OCI-LY7 (cell line): ENCODE results near the gene IFNL2. TPM values are rescaled to one million over a fixed set of nuclear protein-coding genes. Genes with fewer than 3 reads are reported as not detected.

Source experiments
- BruUV-seq: library from RNA; stranded (reverse); fragments of 400-500 nt; replicated peaks from 2 replicates; lab custom pipeline; 2021; lab: Mats Ljungman, UMichigan
- CTCF ChIA-PET: fragments of 300-600 bp; sonication (Branson Sonifier 250); formaldehyde crosslinking; loops from one replicate; lab custom pipeline; 2022; ENCODE audit warnings: antibody characterized with exemption; ENCODE audit not compliant: unreplicated experiment; lab: Charles Lee
- POLR2A ChIA-PET: fragments of 300-600 bp; sonication (Branson Sonifier 250); formaldehyde crosslinking; loops from one replicate; lab custom pipeline; 2022; ENCODE audit warnings: antibody characterized with exemption; lab: Charles Lee
- DNase-seq: peaks from one replicate; pipeline ENCODE4 v3.0.0-alpha.2; 2015; ENCODE audit warnings: low spot score
- H2AFZ ChIP-seq: fragments of 200-600 bp; sonication (generic), shearing (Covaris generic); 2 replicates; pipeline ENCODE4 v1.6.1; 2014; ENCODE audit warnings: mild to moderate bottlenecking, antibody characterized with exemption, low read length, moderate library complexity
- H3K27ac ChIP-seq: fragments of 200-600 bp; sonication (generic); 2 replicates; pipeline ENCODE4 v1.5.1; 2014; ENCODE audit warnings: mixed run types, low read depth, mild to moderate bottlenecking, moderate library complexity, low read length, inconsistent platforms; ENCODE audit not compliant: poor library complexity, severe bottlenecking
- H3K36me3 ChIP-seq: fragments of 200-600 bp; sonication (generic); 2 replicates; pipeline ENCODE4 v1.6.1; 2014; ENCODE audit warnings: mild to moderate bottlenecking, antibody characterized with exemption, low read length, moderate library complexity, mixed read lengths; ENCODE audit not compliant: insufficient read depth
- H3K4me1 ChIP-seq: fragments of 200-600 bp; sonication (generic); 2 replicates; pipeline ENCODE4 v1.5.1; 2014; ENCODE audit warnings: mild to moderate bottlenecking, low read length; ENCODE audit not compliant: insufficient read depth, poor library complexity, severe bottlenecking
- H3K4me2 ChIP-seq: fragments of 200-600 bp; sonication (generic); 2 replicates; pipeline ENCODE4 v1.6.1; 2014; ENCODE audit warnings: mild to moderate bottlenecking, low read length
- H3K4me3 ChIP-seq: fragments of 200-600 bp; sonication (generic); 2 replicates; pipeline ENCODE4 v1.5.1; 2014; ENCODE audit warnings: mild to moderate bottlenecking, low read depth, low read length; ENCODE audit not compliant: poor library complexity, severe bottlenecking
- H3K79me2 ChIP-seq: fragments of 200-600 bp; sonication (generic); 2 replicates; pipeline ENCODE4 v1.6.1; 2016; ENCODE audit warnings: low read depth, mild to moderate bottlenecking, low read length, moderate library complexity, mixed read lengths; ENCODE audit not compliant: insufficient read depth
- H3K9me2 ChIP-seq: fragments of 200-600 bp; sonication (generic); 2 replicates; pipeline ENCODE4 v1.6.1; 2016; ENCODE audit warnings: mild to moderate bottlenecking, low read length, mixed read lengths; ENCODE audit not compliant: insufficient read depth
- H3K9me3 ChIP-seq: fragments of 200-600 bp; sonication (generic); 2 replicates; pipeline ENCODE4 v1.6.1; 2014; ENCODE audit warnings: mild to moderate bottlenecking, mixed run types, low read length, mixed read lengths
- H4K20me1 ChIP-seq: fragments of 200-600 bp; sonication (generic); 2 replicates; pipeline ENCODE4 v1.6.1; 2014; ENCODE audit warnings: mild to moderate bottlenecking, antibody characterized with exemption, low read length, moderate library complexity, mixed read lengths; ENCODE audit not compliant: insufficient read depth
- EZH2phosphoT487 ChIP-seq: fragments of 200-600 bp; sonication (generic); IDR thresholded peaks from 2 replicates; pipeline ENCODE4 v1.6.1; 2018; ENCODE audit warnings: low read depth, borderline replicate concordance, mild to moderate bottlenecking, mixed run types, antibody characterized with exemption, low read length, moderate library complexity, mixed read lengths
- intact Hi-C: fragments of 100-400 bp; cut with micrococcal nuclease; formaldehyde crosslinking; loops from one replicate; pipeline ENCODE4 v1.10.0; 2022; ENCODE audit not compliant: unreplicated experiment
- total RNA-seq, 2 experiments: library from RNA; depleted of rRNA in 1 of 2; stranded (reverse); fragments of >200 nt in 1 of 2; shearing (Covaris generic) in 1 of 2; gene quantifications; 2 replicates each; pipeline ENCODE4 v1.2.3, GENCODE V29; 2014 to 2022
- TF ChIP-seq, protein P1 (sequence below): fragments of 200-600 bp; sonication (generic); conservative IDR thresholded peaks from 2 replicates; pipeline ENCODE4 v1.5.1; 2014; ENCODE audit warnings: mild to moderate bottlenecking, antibody characterized with exemption, low read length, moderate library complexity, mixed read lengths

The IFNL2 gene
- total RNA-seq, 2 experiments from 2014 or later = not detected

DNA sequence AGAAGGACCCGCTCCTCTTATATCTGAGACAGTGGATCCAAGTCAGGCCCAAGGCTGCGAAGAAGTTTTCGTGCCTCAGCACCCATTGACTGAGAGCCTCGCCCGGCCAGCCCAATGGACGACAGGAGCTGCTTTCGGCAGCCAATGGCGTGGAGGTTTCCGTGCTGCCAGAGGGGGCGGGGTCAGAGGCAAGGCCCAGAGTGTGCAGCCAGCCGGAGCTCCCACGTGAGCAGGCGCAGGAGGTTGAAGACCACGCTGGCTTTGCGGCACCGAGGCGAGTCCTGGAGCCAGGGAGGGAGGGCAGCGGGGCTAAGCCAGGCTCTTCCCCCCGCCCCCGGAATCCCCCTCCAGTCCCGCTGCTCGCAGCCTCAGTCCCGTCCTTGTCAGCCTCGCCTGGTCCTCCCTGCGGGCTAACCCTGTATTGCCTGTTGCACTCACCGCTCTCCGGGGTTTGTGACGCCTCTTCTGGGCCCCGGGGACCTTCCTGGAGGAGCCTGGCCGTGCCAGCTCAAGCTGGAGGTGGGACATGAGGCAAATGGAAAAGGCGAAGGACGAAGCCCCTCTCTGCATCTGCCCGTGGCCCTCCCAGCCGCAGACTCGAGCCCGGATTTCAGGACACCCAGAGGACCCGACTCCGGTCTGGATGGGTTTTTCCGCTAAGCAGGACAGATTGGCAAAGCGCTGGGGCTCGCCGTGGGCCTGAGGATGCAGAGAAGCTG lies 21.1 kb upstream of the IFNL2 start:
- no peaks in the 10 kb centered on the region for H3K4me1 ChIP-seq
- no peak for TF ChIP-seq EZH2phosphoT487
- no peaks in the 10 kb centered on the region for H3K36me3 ChIP-seq
- ChIA-PET CTCF (interaction anchor here (0.6 kb wide), 1 partner anchor 848 kb away, joined by 4 read pairs; no protein-coding TSS in a partner anchor), POLR2A (no interaction called here)
- no peak overlapping the region for H2AFZ ChIP-seq
- DNase-seq = no peak
- no TSS peak for BruUV-seq
- intact Hi-C loops = no loop called here
- H3K4me2 ChIP-seq = no peak overlapping the region
- H4K20me1 ChIP-seq = no peaks in the 10 kb centered on the region
- H3K4me3 ChIP-seq = no peak overlapping the region
- H3K79me2 ChIP-seq = no peaks in the 10 kb centered on the region
- H3K9me3 ChIP-seq = no peaks in the 10 kb centered on the region
- no peak overlapping the region for H3K27ac ChIP-seq
- H3K9me2 ChIP-seq = no peaks in the 10 kb centered on the region

DNA sequence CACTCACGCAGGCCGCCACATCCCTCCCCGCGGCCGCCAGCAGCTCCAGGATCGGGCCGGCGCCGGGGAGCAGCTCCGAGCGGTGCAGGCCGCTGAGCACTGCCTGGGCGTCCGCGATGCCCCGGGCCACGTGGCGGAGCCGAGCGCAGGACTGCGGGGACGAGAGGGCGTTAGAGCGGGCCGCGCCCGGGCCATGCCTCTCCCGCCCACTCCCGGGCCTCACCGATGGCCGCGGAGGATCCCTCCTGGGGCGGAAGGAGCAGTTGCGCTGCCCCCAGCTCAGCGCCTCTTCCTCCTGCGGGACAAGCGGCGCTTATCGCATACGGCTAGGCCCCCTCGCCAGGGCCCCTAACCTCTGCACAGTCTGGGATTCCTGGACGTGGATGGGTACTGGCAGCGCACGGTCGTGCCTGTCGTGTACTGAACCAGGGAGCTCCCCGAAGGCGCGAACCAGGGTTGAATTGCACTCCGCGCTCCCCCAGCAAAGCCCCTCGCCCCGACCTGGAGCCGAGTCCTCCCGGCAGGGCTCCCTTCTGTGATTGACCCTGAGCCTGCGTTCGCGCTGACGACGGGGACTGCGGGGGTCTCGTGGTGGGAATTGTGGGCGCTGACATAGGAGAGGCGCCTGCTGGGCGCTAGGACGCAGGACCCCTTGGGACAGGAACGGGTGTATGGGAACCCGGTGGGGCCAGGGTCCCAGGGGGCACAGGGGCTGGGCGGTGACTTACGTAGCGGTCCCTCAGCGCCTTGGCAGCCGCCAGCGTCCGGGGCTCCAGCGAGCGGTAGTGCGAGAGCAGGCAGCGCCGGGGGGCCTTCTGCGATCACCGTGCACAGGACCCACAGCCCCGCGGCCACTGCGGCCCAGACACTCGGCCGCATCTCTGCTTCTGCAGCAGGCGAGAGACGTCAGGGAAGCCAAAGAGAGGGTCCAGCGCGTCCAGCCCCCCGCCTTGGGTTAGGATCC lies 20.2 kb upstream of the IFNL2 start:
- TF ChIP-seq EZH2phosphoT487 = no peak
- TF ChIP-seq, protein P1, sequence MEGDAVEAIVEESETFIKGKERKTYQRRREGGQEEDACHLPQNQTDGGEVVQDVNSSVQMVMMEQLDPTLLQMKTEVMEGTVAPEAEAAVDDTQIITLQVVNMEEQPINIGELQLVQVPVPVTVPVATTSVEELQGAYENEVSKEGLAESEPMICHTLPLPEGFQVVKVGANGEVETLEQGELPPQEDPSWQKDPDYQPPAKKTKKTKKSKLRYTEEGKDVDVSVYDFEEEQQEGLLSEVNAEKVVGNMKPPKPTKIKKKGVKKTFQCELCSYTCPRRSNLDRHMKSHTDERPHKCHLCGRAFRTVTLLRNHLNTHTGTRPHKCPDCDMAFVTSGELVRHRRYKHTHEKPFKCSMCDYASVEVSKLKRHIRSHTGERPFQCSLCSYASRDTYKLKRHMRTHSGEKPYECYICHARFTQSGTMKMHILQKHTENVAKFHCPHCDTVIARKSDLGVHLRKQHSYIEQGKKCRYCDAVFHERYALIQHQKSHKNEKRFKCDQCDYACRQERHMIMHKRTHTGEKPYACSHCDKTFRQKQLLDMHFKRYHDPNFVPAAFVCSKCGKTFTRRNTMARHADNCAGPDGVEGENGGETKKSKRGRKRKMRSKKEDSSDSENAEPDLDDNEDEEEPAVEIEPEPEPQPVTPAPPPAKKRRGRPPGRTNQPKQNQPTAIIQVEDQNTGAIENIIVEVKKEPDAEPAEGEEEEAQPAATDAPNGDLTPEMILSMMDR = no peak
- ChIA-PET POLR2A (no interaction called here), CTCF (no interaction called here)
- Histone ChIP-seq H3K79me2 (no peaks in the 10 kb centered on the region), H4K20me1 (no peaks in the 10 kb centered on the region), H3K27ac (no peak overlapping the region), H2AFZ (no peak overlapping the region), H3K36me3 (no peaks in the 10 kb centered on the region), H3K4me1 (no peaks in the 10 kb centered on the region), H3K9me3 (no peaks in the 10 kb centered on the region), H3K4me2 (no peak overlapping the region), H3K4me3 (no peak overlapping the region), H3K9me2 (no peaks in the 10 kb centered on the region)
- BruUV-seq = no TSS peak
- intact Hi-C loops = no loop called here
- DNase-seq = no peak

DNA sequence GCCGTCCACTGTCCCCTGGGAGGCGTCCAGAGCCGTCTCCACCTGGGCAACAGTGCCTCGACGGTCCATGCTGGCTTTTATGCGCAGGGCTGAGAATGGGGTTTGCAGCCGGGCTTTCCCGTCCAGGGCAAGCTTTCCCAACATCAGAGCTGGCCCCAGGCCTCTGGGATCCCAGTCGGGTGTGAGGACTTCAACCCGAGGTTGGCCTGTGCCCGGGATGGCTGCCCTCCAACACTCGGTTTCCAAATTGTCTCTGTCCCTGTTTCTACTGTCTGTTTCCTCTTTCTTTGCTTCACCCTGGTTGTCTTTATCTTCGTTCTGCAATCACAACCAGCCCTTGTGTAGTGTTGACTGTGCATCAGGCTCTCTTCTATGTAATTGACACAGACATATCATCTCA lies 19.4 kb upstream of the IFNL2 start, which contains the start of gene IFNL4:
TSS of gene IFNL4 (minus strand) at position 51 of the 400 bp plus-strand sequence.
- no TSS peak for BruUV-seq
- Histone ChIP-seq H3K4me2 (no peak within 1 kb of the TSS), H3K36me3 (no peaks in the 10 kb centered on the region), H2AFZ (no peak within 1 kb of the TSS), H3K79me2 (no peaks in the 10 kb centered on the region), H3K4me1 (no peaks in the 10 kb centered on the region), H3K9me3 (no peaks in the 10 kb centered on the region), H4K20me1 (no peaks in the 10 kb centered on the region), H3K4me3 (no peak within 1 kb of the TSS), H3K27ac (no peak within 1 kb of the TSS), H3K9me2 (no peaks in the 10 kb centered on the region)
- CTCF ChIA-PET = no interaction called here
- no peak for TF ChIP-seq EZH2phosphoT487
- TF ChIP-seq, protein P1 = no peak
- DNase-seq = no peak
- intact Hi-C loops = no loop called here
- POLR2A ChIA-PET = no interaction called here
